ENCODE data around the gene OR5H14. TPM values are rescaled to one million over a fixed set of nuclear protein-coding genes. Genes with fewer than 3 reads are reported as not detected.
"Not testable (repeated sequence)": the region's sequence is repeated elsewhere in the genome, so short reads cannot be mapped to it uniquely, and the experiment has no call there.

Gene OR5H14
- total RNA-seq, result not detected

DNA sequence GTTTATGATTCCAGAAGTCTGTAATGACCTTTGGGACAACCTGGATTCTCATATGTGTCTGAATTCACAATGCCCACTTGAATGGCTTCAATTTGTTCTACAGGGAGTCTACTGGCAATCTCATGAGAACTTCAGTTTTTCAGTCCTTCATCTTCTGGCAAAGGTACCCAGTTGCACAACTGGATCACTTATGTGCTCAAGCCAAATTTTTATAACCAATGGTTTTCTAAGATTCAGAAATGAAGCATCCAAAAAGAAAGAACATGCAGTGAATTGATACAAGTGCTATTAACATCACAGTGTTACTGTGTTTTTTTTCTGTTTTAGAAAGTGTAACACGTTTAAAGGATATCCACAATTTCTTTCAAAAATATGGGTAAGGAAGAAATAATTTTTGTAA is at the start of gene OR5H14:
OR5H14 (plus strand) TSS at position 301 of the 400 bp plus-strand sequence. CDS start 1,907 bp downstream, outside the sequence.
- DNase-seq, result no peak

DNA sequence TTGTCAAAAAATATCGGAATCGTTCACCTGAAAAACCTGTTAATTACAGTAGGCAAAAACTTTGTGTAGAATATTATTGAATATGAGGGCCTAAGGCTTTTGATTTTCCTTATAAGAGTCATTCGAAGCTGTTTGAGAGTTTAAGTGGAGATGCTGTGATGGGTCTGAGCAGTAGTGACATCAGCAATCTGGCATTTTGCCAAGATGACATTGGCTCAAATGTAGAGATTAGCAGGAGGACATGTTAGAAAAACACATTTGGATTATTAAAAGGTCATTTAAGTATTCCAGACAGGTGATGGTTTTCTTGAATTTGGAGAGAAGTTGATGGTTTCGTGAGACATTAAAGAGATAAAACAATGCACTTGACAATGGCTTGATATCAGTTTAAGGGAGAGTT is 47.4 kb upstream of the OR5H14 start:
- no peak for DNase-seq

- DNase-seq, result no peak
These were observed 39.1 kb upstream of the OR5H14 start for GRCh38 chr3:98108162-98108561.

DNA sequence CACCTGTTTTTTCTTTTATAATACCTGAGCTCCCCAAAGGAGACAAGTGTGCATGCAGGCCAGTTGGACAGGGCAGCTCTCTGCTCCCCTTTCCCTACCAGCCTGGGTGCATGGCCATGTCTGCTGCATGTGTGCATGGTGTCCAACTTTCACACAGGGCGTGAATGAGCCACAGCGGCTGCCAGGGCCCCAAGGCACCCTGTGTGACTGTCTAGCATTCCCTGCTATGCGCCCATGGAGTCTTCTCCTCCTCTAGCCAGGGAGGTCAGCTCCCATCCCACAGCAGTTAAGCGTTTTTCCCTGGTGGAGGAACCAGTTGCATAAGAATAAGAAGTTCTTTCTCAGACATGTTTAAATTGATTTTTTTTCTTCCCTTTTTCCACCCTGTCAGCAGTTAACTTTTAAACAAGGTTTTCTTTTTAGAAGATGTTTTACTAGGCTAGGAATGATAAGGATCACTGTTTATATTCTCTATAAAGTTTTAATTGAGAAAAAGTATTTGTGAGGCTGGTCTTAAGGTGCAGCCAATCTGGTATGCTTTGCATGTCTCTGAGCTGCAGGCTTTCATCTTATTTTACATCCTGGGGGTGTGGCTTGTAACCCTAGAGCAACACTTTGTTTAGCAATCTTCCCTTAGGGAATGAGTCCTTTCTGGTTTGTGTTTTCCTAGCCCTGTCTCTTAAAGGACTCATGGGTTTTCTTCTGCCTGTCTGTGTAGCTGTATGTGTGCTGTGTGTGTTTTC is 37.3 kb upstream of the OR5H14 start:
- DNase-seq, result no peak

- no peak for DNase-seq
These were observed 36.8 kb upstream of the OR5H14 start for GRCh38 chr3:98110550-98110908.

DNA sequence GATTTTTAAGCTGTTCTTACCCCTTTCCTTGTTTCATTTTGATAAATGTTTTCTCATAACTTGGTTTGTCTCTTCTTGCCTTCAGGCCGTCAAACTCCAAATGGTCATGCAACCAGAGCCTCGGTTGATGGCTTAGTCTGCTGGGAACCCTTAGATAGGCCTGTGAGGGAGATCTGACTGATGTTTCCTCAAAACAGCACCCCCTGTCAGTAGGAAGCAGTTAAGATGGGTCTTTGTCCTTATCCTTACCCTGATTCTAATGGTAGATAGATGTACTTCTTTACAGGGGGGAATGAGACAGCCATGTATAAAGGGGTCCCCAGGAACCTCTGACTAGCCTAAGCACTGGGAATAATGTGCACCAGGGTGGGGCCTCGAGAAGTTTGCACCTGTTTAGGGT is 33.0 kb upstream of the OR5H14 start:
- DNase-seq, result no peak

- no peak for DNase-seq
These were observed 31.6 kb upstream of the OR5H14 start for GRCh38 chr3:98115717-98116116.

DNA sequence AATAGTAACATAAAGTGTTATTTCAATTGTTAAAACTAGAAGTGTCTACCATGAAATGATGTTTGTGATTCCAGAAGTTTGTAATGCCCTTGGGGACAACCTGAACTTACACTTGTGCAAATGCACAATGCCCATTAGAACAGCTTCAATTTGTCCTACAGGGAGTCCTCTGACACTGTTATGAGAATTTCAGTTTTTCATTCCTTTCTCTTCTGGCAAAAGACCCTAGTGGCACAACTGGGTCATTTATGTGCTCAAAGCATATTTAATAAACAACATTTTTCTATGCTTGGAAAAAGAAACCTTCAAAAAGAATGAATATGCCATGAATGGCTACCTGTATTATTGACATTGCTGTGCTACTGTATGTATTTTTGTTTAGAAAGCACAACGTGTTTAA is 16.9 kb upstream of the OR5H14 start, which contains the start of gene OR5H1:
OR5H1 (plus strand) TSS at position 301 of the 400 bp plus-strand sequence. CDS start 1,977 bp downstream, outside the sequence.
- DNase-seq, result no peak

GRCh38 chr3:98136631-98137030 is 10.6 kb upstream of the OR5H14 start:
- no peak for DNase-seq

GRCh38 chr3:98137826-98138557 is 9.3 kb upstream of the OR5H14 start:
- DNase-seq, result not testable (repeated sequence)

DNA sequence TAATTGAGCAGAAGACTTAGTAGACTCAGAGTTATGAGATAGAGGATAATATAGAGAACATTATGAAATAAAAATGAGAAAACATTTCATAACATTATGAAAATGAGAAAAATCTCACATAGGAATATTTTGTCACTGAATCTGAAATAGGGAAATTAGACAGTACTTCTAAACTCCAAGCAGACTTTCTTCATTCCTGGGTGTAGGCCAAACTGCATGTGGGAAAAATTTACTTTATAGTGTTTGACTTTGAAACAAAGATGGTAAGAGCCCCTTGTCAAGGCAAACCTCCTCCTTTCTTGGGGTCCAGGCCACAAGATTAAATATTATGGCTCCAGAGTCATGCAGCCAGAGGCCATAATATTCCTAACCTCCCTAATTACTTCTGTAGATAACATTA is 6.7 kb upstream of the OR5H14 start:
- no peak for DNase-seq

DNA sequence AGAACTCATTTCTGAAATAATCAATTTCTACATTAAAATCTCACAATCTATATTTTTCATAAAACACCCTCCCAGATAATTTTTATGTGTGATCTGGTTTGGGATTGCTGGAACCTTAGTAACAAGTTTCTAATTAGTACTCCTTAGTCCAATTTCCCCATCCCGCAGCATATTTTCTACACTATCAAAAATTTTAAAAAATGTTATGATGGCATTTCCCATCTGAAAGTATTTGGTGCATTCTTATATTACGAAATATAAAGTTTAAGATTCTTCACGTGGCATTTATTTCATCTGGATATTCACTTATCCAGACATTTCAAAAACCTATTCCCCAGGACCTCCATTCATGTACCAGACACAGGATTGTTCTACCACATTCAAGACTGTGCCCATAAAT is 1.5 kb downstream of the OR5H14 start:
- DNase-seq, result no peak

- not testable (repeated sequence) for DNase-seq
These were observed 2.2 kb downstream of the OR5H14 start for GRCh38 chr3:98149456-98149855.

DNA sequence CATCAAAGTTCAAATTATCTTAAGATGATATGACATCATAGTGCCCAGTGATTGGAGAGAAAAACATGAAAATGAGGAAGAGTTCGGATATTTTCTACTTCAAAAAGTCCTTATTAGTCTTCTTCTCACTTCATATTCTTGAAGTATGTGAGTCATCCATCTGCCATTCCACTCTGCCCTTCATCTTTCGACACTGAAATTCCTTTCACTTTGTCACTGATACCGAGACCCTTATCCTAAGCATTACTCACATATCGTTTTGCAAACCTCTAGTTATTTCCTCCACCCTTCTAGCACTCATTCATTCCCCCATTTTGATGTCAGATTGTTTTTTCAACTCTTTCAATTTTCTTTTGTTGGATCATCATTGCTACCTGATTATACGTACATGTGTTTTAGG is 4.0 kb downstream of the OR5H14 start:
- no peak for DNase-seq

DNA sequence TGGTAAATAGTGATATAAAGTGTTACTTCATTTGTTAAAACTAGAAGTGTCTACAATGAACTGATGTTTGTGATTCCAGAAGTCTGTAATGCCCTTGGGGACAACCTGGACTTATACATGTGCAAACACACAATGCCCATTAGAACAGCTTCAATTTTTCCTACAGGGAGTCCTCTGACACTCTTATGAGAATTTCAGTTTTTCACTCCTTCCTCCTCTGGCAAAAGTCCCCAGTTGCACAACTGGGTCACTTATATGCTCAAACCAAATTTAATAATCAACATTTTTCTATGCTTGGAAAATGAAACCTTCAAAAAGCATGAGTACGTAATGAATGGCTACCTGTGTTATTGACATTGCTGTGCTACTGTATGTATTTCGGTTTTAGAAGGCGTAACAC is 19.1 kb downstream of the OR5H14 start, which contains the start of gene OR5H15:
OR5H15 (plus strand) TSS at position 301 of the 400 bp plus-strand sequence. CDS start 2,004 bp downstream, outside the sequence.
- no peak for DNase-seq

- DNase-seq, result no peak
These were observed 23.8 kb downstream of the OR5H14 start for GRCh38 chr3:98171071-98171470.

- no peak for DNase-seq
These were observed 25.3 kb downstream of the OR5H14 start for GRCh38 chr3:98172621-98173020.

DNA sequence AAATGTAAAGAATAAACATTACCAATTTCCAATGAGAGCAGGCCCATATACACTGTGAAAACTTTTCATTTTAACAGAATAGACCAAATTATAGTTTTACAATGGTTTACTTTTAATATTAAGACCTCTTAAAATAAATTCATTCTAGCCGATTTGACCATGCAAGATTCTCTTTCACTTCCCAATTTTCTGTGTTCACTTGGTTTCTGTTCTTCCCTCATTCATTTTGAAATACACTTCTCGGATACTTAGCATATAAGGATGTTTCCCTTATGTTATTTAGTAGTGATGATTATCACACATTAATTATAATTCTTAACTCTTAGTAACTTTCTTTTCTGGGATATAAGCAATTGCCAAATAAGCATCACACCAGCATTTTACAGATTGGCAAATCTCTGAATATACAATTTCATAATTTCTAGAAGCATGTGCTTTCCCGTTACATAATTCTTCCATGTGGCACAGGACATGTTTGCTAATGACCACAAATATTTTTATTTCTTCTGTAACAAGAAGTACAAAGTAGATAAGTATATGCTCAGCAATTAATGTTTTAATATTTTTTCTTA is 33.1 kb downstream of the OR5H14 start:
- no peak for DNase-seq

- no peak for DNase-seq
These were observed 34.9 kb downstream of the OR5H14 start for GRCh38 chr3:98182196-98182595.

- DNase-seq, result no peak
These were observed 37.9 kb downstream of the OR5H14 start for GRCh38 chr3:98185180-98185579.

DNA sequence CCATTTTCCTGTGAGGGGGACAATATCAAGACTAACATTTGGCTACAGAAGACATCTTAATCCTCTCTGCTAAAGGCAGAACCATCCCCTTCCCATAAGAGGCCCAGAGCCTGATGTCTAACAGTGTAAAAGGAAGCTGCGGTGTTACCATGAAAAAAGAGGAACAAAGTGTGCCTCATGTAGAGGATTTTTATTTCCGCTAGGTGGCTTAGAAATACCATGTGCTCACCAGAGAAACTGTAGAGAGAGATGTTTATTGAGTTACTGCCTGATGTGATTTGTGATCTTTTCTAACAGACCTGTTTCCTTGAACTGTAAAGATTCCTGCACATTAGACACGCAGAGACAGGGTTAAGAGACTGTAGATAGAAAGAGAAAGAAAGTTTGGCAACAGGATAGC is 41.3 kb downstream of the OR5H14 start:
- DNase-seq, result no peak

DNA sequence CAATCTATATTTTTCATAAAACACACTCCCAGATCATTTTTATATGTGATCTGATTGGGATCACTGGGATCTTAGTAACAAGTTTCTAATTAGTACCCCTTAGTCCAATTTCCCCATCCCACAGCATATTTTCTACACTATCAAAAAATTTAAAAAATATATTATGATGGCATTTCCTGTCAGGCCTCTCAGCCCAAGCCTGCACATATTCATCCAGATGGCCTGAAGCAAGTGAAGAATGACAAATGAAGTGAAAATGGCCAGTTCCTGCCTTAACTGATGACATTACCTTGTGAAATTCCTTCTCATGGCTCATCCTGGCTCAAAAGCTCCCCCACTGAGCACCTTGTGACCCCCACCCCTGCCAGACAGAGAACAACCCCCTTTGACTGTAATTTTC is 43.6 kb downstream of the OR5H14 start:
- DNase-seq, result not testable (repeated sequence)

GRCh38 chr3:98196293-98196692 is 49.0 kb downstream of the OR5H14 start:
- DNase-seq, result not testable (repeated sequence)

Data from skin of body (tissue), 2 donors.